Prostate gland (tissue), 2 donors: ENCODE data around the gene PTER.

Source experiments
- POLR2AphosphoS5 ChIP-seq: sonication (generic); formaldehyde crosslinking; IDR thresholded peaks from one replicate; pipeline ENCODE4 v1.6.1; 2017; ENCODE audit warnings: antibody characterized with exemption
- TF ChIP-seq, protein P1 (sequence below), 4 experiments: fragments of 200-600 bp in 2 of 4; fragments of 450-650 bp in 2 of 4; sonication (generic) in 2 of 4; IDR thresholded peaks; 1 replicate in 3 of 4; 2 replicates in 1 of 4; pipeline ENCODE4 v1.5.1; 2016 to 2019; ENCODE audit warnings: antibody characterized with exemption in 4 of 4, mild to moderate bottlenecking in 2 of 4, moderate library complexity in 2 of 4

GRCh38 chr10:16472828-16473227 is 36.0 kb downstream of the PTER start:
- no peak for TF ChIP-seq POLR2AphosphoS5
- TF ChIP-seq, protein P1, sequence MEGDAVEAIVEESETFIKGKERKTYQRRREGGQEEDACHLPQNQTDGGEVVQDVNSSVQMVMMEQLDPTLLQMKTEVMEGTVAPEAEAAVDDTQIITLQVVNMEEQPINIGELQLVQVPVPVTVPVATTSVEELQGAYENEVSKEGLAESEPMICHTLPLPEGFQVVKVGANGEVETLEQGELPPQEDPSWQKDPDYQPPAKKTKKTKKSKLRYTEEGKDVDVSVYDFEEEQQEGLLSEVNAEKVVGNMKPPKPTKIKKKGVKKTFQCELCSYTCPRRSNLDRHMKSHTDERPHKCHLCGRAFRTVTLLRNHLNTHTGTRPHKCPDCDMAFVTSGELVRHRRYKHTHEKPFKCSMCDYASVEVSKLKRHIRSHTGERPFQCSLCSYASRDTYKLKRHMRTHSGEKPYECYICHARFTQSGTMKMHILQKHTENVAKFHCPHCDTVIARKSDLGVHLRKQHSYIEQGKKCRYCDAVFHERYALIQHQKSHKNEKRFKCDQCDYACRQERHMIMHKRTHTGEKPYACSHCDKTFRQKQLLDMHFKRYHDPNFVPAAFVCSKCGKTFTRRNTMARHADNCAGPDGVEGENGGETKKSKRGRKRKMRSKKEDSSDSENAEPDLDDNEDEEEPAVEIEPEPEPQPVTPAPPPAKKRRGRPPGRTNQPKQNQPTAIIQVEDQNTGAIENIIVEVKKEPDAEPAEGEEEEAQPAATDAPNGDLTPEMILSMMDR (IDR thresholded peaks at IDR 0.05), result no peak
